ENCODE results near the gene CCR7.
"Not testable (repeated sequence)": the region's sequence is repeated elsewhere in the genome, so short reads cannot be mapped to it uniquely, and the experiment has no call there.

Gene CCR7

GRCh38 chr17:40597156-40597555, 31.9 kb upstream of the CCR7 start:
- DNase-seq (ENCODE audit: low spot score) = no peak
- in situ Hi-C loops (cut with MboI; ENCODE audit: low sequenced_read_pairs, unreplicated experiment) = no loop called here
- TF ChIP-seq CTCF (IDR thresholded peaks at IDR 0.05; ENCODE audit: borderline replicate concordance, control extremely low read depth, extremely low read depth, insufficient read depth, missing control alignments) = no peak

- DNase-seq (ENCODE audit: low spot score) = no peak
- TF ChIP-seq CTCF (IDR thresholded peaks at IDR 0.05; ENCODE audit: borderline replicate concordance, control extremely low read depth, extremely low read depth, insufficient read depth, missing control alignments) = no peak
- in situ Hi-C loops (cut with MboI; ENCODE audit: low sequenced_read_pairs, unreplicated experiment) = no loop called here
Observed at GRCh38 chr17:40596261-40596919, 31.1 kb upstream of the CCR7 start.

- DNase-seq (ENCODE audit: low spot score) = no peak
- in situ Hi-C loops (cut with MboI; ENCODE audit: low sequenced_read_pairs, unreplicated experiment) = no loop called here
- no peak for TF ChIP-seq CTCF (IDR thresholded peaks at IDR 0.05; ENCODE audit: borderline replicate concordance, control extremely low read depth, extremely low read depth, insufficient read depth, missing control alignments)
Observed at GRCh38 chr17:40590742-40591141, 25.5 kb upstream of the CCR7 start.

- no peak for TF ChIP-seq CTCF (IDR thresholded peaks at IDR 0.05; ENCODE audit: borderline replicate concordance, control extremely low read depth, extremely low read depth, insufficient read depth, missing control alignments)
- DNase-seq (ENCODE audit: low spot score) = no peak
- in situ Hi-C loops (cut with MboI; ENCODE audit: low sequenced_read_pairs, unreplicated experiment) = no loop called here
Observed at GRCh38 chr17:40588552-40588951, 23.3 kb upstream of the CCR7 start.

GRCh38 chr17:40586264-40586663, 21.0 kb upstream of the CCR7 start:
- DNase-seq (ENCODE audit: low spot score); in situ Hi-C loops (cut with MboI; ENCODE audit: low sequenced_read_pairs, unreplicated experiment): not testable (repeated sequence)

- DNase-seq (ENCODE audit: low spot score); in situ Hi-C loops (cut with MboI; ENCODE audit: low sequenced_read_pairs, unreplicated experiment): not testable (repeated sequence)
Observed at GRCh38 chr17:40584950-40585349, 19.7 kb upstream of the CCR7 start.

- no peak for TF ChIP-seq CTCF (IDR thresholded peaks at IDR 0.05; ENCODE audit: borderline replicate concordance, control extremely low read depth, extremely low read depth, insufficient read depth, missing control alignments)
- peak; percentile 49 for DNase-seq (ENCODE audit: low spot score)
- in situ Hi-C loops (cut with MboI; ENCODE audit: low sequenced_read_pairs, unreplicated experiment) = no loop called here
Observed at GRCh38 chr17:40582328-40582901, 17.1 kb upstream of the CCR7 start.

GRCh38 chr17:40580140-40580539, 14.9 kb upstream of the CCR7 start:
- no peak for TF ChIP-seq CTCF (IDR thresholded peaks at IDR 0.05; ENCODE audit: borderline replicate concordance, control extremely low read depth, extremely low read depth, insufficient read depth, missing control alignments)
- no peak for DNase-seq (ENCODE audit: low spot score)
- in situ Hi-C loops (cut with MboI; ENCODE audit: low sequenced_read_pairs, unreplicated experiment) = no loop called here

Data from GM13976 (cell line).